Uterus (tissue), 4 donors: ENCODE data around the gene SLK. TPM values are rescaled to one million over a fixed set of nuclear protein-coding genes. Genes with fewer than 3 reads are reported as not detected.
A peak's percentile ranks its signal among the peaks of the same experiment; 100 is the strongest.

ENCODE experiments used
- DNase-seq, 2 donors: peaks; one replicate each; pipeline ENCODE4 v3.0.0-alpha.2; 2019 to 2020
- H3K27ac ChIP-seq, 2 donors: fragments of 200-600 bp; sonication (generic); 1 replicate in 1 of 2; 2 replicates in 1 of 2; pipeline ENCODE4 v1.5.1; 2016 to 2018
- H3K27me3 ChIP-seq, 2 donors: fragments of 200-600 bp; sonication (generic); one replicate each; pipeline ENCODE4 v1.5.1; 2018 to 2019; ENCODE audit warnings: control low read depth in 1 of 2
- H3K36me3 ChIP-seq, 2 donors: fragments of 200-600 bp; sonication (generic); one replicate each; pipeline ENCODE4 v1.5.1; 2019; ENCODE audit warnings: control low read depth in 1 of 2
- H3K4me1 ChIP-seq, 2 donors: fragments of 200-600 bp; sonication (generic); one replicate each; pipeline ENCODE4 v1.5.1; 2018 to 2019; ENCODE audit warnings: control low read depth in 1 of 2
- H3K4me3 ChIP-seq, 2 donors: fragments of 200-600 bp; sonication (generic); 1 replicate in 1 of 2; 2 replicates in 1 of 2; pipeline ENCODE4 v1.5.1; 2018 to 2019; ENCODE audit warnings: mild to moderate bottlenecking in 1 of 2
- H3K9me3 ChIP-seq, 2 donors: fragments of 200-600 bp; sonication (generic); one replicate each; pipeline ENCODE4 v1.5.1; 2019; ENCODE audit warnings: control low read depth in 1 of 2
- POLR2A ChIP-seq, 2 donors: fragments of 450-650 bp; IDR thresholded peaks; one replicate each; pipeline ENCODE4 v1.6.1; 2016; ENCODE audit warnings: antibody characterized with exemption in 2 of 2, mild to moderate bottlenecking in 1 of 2, moderate library complexity in 1 of 2
- intact Hi-C: fragments of 100-400 bp; cut with DNase I; formaldehyde crosslinking; loops from one replicate; pipeline ENCODE4 v1.15.1; 2023; ENCODE audit warnings: low total_unique reads
- total RNA-seq, 4 donors: library from RNA; depleted of rRNA in 3 of 4; stranded (reverse); fragments of >200 nt in 3 of 4; gene quantifications; one replicate each; pipeline versions ENCODE4 v1.1.0 to v1.2.4, GENCODE V29; 2014 to 2023
- TF ChIP-seq, protein P1 (sequence below), 4 experiments: fragments of 200-600 bp in 2 of 4; fragments of 450-650 bp in 2 of 4; sonication (generic) in 2 of 4; IDR thresholded peaks; one replicate each; pipeline ENCODE4 v1.5.1; 2016 to 2019; ENCODE audit warnings: antibody characterized with exemption in 4 of 4, mild to moderate bottlenecking in 2 of 4, moderate library complexity in 1 of 4
- donor health status: DM: yes; HTN: yes; CAD: no.

The SLK gene
- total RNA-seq = 10 to 100 TPM; 30.9 to 78.7 (median 52.1) TPM

DNA sequence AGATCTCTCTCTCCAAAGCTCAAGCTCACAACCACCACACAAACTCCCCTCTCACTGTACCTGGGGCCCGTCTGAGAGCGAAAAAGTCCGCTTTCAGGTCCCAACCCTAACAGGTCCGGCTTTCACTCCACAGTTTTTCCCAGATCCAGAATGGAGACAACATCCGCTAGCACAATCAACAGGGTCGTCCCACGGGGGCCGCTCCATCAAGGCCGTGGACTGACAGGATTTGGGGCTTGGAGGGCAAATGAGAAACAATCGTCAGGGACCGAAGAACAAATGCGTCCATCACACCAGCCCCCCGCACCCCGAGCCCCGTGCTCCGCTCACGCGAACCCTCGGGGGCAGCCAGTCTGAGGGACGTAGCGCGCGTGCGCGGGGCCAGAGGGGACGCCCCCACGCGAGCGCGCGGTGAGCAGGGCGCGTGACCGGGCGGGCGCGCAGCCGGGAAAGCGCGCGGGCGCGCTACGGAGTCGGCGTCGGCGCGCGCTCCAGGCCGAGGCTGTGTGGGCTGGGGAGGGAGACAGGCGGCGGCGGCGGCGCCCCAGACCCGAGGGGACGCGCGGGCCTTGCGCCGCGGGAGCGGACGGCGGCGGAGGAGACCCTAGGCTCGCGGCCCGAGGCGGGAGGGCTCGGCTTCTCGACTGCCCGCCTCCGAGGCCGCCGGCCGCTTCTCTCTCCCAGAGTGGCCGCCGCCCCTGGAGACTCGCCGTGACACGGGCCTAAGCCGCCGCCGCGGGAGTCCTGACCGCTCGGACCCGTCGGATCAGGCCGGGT is at the start of gene SLK:
TSS of gene SLK (plus strand) at position 470 of the 777 bp plus-strand sequence. CDS start 606 bp downstream, outside the sequence.
- H3K27ac ChIP-seq = peak within 1 kb of the TSS; percentile 93 to 100
- H3K27me3 ChIP-seq = no peaks in the 10 kb centered on the region
- H3K4me1 ChIP-seq = peaks cover 4 to 5% of the 10 kb centered on the region in 2 donors
- TF ChIP-seq POLR2A (IDR thresholded peaks at IDR 0.05) = peak; percentile 96 to 99
- TF ChIP-seq, protein P1, sequence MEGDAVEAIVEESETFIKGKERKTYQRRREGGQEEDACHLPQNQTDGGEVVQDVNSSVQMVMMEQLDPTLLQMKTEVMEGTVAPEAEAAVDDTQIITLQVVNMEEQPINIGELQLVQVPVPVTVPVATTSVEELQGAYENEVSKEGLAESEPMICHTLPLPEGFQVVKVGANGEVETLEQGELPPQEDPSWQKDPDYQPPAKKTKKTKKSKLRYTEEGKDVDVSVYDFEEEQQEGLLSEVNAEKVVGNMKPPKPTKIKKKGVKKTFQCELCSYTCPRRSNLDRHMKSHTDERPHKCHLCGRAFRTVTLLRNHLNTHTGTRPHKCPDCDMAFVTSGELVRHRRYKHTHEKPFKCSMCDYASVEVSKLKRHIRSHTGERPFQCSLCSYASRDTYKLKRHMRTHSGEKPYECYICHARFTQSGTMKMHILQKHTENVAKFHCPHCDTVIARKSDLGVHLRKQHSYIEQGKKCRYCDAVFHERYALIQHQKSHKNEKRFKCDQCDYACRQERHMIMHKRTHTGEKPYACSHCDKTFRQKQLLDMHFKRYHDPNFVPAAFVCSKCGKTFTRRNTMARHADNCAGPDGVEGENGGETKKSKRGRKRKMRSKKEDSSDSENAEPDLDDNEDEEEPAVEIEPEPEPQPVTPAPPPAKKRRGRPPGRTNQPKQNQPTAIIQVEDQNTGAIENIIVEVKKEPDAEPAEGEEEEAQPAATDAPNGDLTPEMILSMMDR (IDR thresholded peaks at IDR 0.05) = peak in 1 of 4 experiments; percentile 18
- no peaks in the 10 kb centered on the region for H3K36me3 ChIP-seq
- H3K4me3 ChIP-seq = peak within 1 kb of the TSS; percentile 62 to 99
- DNase-seq = peak; percentile 75 to 83
- intact Hi-C loops = no loop called here
- H3K9me3 ChIP-seq = no peaks in the 10 kb centered on the region

DNA sequence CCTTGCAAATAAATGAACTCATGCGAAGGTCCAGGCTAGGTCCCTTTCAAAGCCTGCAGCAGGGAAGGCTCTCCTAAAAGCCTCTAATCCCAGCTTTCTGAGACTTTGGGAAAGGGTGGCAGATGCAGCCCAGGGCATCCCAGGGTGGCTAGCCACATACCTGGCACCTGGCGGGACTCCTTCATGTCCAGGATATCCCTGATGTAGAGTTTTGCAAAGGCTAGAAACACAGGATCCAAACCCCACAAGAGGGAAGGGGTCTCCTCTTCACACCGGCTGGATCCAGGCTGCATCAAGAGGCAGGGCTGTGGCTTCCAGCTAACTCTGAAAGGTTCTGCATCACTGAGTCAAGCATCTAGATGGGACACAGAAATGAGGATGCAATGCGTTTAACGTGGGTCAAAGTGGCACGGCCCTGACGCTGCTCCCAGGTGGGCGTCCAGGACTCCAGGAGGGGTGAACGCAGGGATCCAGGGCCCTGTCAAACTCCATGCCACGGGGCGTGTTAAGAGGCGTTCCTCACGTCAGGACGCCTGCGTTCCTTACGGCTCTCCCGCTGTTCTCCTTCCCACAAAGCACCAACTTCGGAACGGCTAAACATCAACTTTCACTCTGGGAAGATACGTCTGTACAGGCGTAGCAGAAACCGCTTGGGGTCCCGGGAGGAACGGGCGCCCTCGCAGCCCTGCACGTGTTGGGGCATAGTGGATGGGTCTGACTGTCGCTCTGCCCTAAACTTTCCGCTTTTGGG is 49.5 kb upstream of the SLK start:
- Histone ChIP-seq H3K27ac (peak overlapping the region; percentile 93), H3K9me3 (no peaks in the 10 kb centered on the region), H3K4me3 (peak overlapping the region; percentile 75 to 80), H3K27me3 (no peaks in the 10 kb centered on the region), H3K36me3 (no peaks in the 10 kb centered on the region), H3K4me1 (no peaks in the 10 kb centered on the region)
- TF ChIP-seq, protein P1 (IDR thresholded peaks at IDR 0.05) = no peak
- no peak for TF ChIP-seq POLR2A (IDR thresholded peaks at IDR 0.05)
- peak; percentile 54 to 59 for DNase-seq
- intact Hi-C loops = no loop called here

DNA sequence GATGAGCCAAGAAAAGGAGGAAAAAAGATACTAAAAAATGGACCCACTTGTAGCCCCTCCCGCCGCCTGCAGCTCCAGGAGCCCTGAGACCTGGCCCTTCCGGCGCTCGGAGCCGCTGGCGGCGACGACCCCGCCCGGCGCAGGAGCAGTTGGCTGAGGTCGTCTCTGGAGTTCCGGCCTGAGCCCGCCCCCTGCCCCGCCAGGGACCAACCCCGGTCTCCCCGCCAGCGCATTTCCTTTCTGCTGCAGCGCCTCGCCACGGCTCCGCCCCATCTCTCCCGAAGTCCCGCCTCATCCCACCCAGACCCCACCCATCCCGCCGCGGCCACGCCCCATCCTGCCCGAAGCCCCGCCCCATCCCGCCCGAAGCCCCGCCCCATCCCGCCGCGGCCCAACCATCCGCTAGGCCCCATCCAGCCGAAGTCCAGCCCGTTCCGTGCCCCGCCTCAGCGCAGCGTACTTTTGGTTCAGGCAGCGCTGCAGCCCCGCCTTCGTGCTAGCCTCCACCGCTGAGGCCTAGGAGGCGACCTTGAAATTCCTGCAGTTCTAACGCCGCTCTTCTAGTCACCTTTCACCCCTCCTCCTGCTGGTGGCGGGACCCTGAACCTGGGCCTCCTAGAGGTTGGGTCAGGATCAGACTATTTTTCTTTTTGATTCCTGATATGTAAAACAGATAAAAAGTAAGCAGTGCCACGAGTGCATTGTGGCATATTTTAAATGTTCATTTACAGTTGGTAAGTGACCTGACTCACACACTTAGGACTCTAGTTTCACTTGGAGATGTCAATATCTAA is 48.7 kb upstream of the SLK start, which contains the start of gene STN1:
TSS of gene STN1 (minus strand) at position 132 of the 794 bp plus-strand sequence. CDS start 590 bp downstream, outside the sequence.
- intact Hi-C loops = no loop called here
- DNase-seq = peak; percentile 97 to 98
- no peaks in the 10 kb centered on the region for H3K36me3 ChIP-seq
- TF ChIP-seq, protein P1 (IDR thresholded peaks at IDR 0.05) = peak in 2 of 4 experiments; percentile 21 to 30
- TF ChIP-seq POLR2A (IDR thresholded peaks at IDR 0.05) = peak; percentile 84 to 92
- no peaks in the 10 kb centered on the region for H3K4me1 ChIP-seq
- no peaks in the 10 kb centered on the region for H3K27me3 ChIP-seq
- H3K27ac ChIP-seq = peak within 1 kb of the TSS; percentile 93
- H3K4me3 ChIP-seq = peak within 1 kb of the TSS; percentile 75 to 80
- no peaks in the 10 kb centered on the region for H3K9me3 ChIP-seq

- no peak for DNase-seq
- Histone ChIP-seq H3K4me1 (no peaks in the 10 kb centered on the region), H3K27me3 (no peaks in the 10 kb centered on the region), H3K9me3 (no peaks in the 10 kb centered on the region), H3K27ac (no peak overlapping the region), H3K36me3 (no peaks in the 10 kb centered on the region), H3K4me3 (no peak overlapping the region)
- TF ChIP-seq POLR2A (IDR thresholded peaks at IDR 0.05) = no peak
- TF ChIP-seq, protein P1 (IDR thresholded peaks at IDR 0.05) = no peak
- intact Hi-C loops = no loop called here
These were observed 47.3 kb upstream of the SLK start for GRCh38 chr10:103919648-103920025.
